Stimulated activated CD8-positive, alpha-beta memory T cell treated with anti-CD3 and anti-CD28 coated beads, Interleukin-4, amount 100 ng/mL, for 1 hour (primary cell): ENCODE measurements around the gene THOC2.
"Not testable (repeated sequence)": the region's sequence is repeated elsewhere in the genome, so short reads cannot be mapped to it uniquely, and the experiment has no call there.

Experiments used
- DNase-seq, 2 donors: peaks; one replicate each; pipeline ENCODE4 v3.0.0-alpha.2; 2020; ENCODE audit warnings: low read depth in 2 of 2, low spot score in 1 of 2

Gene THOC2

DNA sequence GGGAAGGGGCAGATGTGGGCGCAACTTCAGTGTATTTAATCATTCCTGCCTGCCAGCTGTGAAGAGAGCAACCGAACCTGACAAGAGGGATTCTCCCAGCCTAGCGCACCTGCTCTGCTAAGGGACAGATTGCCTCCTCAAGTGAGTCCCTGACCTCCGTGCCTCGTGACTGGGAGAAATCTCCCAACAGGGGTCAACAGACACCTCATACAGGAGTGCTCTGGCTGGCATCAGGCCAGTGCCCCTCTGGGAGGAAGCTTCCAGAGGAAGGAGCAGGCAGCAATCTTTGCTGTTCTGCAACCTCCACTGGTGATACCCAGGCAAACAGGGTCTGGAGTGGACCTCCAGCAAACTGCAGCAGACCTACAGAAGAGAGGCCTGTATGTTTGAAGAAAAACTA lies 158.8 kb downstream of the THOC2 start:
- not testable (repeated sequence) for DNase-seq

DNA sequence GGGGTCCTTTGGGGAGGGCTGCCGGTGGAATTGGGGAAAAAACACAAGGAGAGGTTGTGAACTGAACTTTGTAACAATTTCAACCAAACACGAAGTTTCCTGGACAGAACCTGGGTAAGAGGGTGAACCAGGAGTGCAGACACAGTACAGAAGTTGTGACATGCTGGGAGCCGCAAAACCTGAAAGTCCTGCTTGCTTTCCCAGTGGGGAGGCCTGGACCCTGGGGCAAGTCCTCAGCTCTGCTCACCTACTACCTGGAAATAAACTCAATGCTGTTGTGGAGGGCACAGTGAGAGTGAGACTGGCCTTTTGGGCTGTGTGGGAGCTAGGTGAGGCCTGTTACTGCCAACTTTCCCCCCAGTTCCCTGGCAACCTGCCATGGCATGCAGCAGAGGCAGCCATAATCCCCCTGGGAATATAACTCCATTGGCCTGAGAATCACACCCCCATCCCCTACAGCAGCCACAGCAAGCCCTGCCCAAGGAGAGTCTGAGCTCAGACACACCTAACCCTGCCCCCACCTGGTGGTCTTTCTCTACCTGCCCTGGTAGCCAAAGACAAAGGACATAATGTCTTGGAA lies 162.8 kb downstream of the THOC2 start:
- no peak for DNase-seq

DNA sequence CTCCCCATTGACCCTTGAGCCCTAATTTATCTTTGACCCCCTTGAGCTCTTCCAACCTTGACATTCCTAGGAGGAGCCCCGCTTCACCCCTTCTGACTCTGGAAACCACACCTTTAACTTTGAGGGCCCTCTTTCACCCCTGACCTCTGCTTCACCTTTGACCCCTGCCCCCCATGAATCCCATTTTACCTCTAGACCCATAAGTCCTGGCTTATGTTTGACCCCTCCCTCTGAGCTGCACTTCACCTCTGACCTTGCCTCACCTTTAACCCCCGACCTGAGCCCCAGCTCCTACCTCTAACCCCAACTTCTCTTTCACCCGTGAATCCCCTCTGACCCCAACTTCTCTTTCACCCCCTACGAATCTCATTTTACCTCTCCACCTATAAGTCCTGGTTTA lies 169.7 kb downstream of the THOC2 start:
- DNase-seq: no peak

DNA sequence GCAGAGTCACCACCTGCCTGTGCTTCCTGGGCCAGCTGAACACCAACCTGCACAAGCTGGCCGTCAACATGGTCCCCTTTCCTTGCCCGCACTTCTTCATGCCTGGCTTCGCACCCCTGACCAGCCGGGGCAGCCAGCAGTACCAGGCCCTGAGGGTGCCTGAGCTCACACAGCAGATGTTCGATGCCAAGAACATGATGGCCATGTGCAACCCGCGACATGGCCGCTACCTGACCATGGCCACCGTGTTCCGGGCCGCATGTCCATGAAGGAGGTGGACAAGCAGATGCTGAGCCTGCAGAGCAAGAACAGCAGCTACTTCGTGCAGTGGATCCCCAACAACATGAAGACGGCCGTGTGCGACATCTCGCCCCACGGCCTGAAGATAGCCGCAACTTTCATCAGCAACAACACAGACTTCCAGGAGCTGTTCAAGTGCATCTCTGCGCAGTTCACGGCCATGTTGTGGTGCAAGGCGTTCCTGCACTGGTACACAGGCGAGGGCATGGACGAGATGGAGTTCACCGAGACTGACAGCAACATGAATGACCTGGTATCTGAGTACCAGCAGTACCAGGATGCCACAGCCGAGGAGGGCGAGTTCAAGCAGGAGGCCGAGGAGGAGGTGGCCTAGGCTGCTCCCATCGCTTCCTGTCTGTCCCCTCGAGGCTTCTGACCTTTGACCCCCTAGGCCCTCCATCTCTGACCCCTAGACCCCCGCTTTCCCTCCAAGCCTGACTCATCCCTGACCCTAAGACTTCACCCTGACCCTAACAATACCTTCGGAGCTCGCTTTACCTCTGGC lies 170.3 kb downstream of the THOC2 start:
- DNase-seq: no peak

DNA sequence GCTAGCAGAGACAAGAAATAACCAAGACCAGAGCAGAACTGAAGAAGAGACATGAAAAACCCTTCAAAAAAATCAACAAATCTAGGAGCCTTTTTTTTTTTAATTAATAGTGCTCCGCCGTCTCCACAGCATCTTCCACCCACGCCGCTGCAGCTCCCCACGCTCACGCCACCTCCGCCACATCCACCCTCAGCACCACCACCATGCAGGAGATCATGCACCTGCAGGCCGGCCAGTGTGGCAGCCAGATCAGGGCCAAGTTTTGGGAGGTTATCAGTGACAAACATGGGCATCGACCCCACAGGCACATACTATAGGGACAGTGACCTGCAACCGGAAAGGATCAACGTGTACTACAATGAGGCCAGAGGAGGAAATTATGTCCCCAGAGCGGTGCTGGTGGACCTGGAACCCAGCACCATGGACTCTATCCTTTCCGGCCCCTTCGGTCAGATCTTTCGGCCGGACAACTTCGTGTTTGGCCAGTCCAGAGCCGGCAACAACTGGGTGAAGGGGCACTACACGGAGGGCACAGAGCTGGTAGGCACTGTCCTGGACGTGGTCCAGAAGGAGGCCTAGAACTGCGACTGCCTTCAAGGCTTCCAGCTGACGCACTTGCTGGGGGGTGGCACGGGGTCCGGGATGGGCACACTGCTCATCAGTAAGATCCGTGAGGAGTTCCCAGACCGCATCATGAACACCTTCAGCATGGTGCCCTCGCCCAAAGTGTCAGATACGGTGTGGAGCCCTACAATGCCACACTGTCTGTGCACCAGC lies 171.2 kb downstream of the THOC2 start:
- no peak for DNase-seq

DNA sequence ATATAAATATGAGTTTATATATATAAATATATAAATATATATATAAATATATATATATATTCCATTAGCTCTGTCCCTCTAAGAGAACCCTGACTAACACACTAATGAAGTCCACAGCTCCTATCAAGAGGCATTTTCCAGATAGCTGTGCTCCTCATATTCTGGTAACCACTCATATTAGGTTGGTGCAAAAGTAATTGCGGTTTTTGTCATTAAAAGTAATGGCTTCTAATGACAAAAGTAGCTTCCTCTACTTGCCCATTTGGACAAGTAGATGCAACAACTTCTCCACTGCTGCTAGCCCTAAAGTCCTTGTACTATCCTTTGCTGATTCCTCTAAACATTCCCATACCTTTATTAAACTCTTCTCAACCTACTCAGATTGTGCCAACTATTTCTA lies 182.0 kb downstream of the THOC2 start:
- DNase-seq: no peak
